Measurements from ENCODE around the gene MXD3.
"Not testable (repeated sequence)": the region's sequence is repeated elsewhere in the genome, so short reads cannot be mapped to it uniquely, and the experiment has no call there.

Gene MXD3

DNA sequence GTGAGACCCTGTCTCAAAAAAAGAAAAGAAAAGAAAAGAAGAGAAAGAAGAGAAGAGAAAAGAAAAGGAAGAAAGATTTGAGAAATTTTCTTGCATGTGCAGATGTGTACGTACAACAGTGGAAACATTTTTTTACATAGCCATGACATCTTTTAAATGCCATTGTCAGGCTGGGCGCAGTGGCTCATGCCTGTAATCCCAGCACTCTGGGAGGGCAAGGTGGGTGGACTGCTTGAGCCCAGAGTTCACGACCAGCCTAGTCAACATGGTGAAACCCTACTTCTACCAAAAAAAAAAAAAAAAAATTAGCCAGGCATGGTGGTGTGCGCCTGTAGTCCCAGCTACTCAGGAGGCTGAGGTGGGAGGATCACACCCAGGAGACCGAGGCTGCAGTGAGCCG, 33.2 kb upstream of the MXD3 start:
- TF ChIP-seq, protein P1, sequence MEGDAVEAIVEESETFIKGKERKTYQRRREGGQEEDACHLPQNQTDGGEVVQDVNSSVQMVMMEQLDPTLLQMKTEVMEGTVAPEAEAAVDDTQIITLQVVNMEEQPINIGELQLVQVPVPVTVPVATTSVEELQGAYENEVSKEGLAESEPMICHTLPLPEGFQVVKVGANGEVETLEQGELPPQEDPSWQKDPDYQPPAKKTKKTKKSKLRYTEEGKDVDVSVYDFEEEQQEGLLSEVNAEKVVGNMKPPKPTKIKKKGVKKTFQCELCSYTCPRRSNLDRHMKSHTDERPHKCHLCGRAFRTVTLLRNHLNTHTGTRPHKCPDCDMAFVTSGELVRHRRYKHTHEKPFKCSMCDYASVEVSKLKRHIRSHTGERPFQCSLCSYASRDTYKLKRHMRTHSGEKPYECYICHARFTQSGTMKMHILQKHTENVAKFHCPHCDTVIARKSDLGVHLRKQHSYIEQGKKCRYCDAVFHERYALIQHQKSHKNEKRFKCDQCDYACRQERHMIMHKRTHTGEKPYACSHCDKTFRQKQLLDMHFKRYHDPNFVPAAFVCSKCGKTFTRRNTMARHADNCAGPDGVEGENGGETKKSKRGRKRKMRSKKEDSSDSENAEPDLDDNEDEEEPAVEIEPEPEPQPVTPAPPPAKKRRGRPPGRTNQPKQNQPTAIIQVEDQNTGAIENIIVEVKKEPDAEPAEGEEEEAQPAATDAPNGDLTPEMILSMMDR (IDR thresholded peaks at IDR 0.05; ENCODE audit: low read depth, low read length, missing control alignments), result no peak
- H3K4me3 ChIP-seq (ENCODE audit: low read depth, low read length), result no peak overlapping the region
- no peak for DNase-seq (ENCODE audit: low read depth)

DNA sequence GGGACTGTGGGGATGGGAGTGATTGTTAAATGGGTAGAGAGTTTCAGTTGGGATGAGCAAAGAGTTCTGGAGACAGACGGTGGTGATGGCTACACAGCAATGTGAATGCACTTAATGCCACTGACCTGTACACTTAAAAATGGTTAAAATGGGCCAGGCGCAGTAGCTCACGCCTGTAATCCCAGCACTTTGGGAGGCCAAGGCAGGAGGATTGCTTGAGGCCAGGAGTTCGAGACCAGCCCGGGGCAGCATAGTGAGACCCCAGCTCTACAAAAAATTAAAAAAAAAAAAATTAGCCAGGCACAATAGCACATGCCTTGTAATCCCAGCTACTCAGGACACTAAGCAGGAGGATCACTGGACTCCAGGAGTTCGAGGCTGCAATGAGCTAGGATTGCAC, 32.1 kb upstream of the MXD3 start:
- TF ChIP-seq, protein P1 (IDR thresholded peaks at IDR 0.05; ENCODE audit: low read depth, low read length, missing control alignments), result no peak

DNA sequence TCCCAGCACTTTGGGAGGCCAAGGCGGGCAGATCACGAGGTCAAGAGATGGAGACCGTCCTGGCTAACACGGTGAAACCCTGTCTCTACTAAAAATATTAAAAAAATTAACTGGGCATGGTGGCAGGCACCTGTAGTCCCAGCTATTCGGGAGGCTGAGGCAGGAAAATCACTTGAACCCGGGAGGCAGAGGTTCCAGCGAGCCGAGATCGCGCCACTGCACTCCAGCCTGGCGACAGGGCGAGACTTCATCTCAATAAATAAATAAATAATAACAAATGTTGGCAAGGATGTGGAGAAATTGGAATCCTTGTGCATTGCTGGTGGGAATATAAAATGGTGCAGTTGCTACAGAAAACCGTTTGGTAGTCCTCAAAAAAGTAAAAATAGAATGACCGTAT, 31.3 kb upstream of the MXD3 start:
- not testable (repeated sequence) for H3K4me3 ChIP-seq (ENCODE audit: low read depth, low read length); DNase-seq (ENCODE audit: low read depth)

More for the DNA sequence above, 32.1 kb upstream of the MXD3 start:
- H3K4me3 ChIP-seq (ENCODE audit: low read depth, low read length), result no peak overlapping the region
- no peak for DNase-seq (ENCODE audit: low read depth)

DNA sequence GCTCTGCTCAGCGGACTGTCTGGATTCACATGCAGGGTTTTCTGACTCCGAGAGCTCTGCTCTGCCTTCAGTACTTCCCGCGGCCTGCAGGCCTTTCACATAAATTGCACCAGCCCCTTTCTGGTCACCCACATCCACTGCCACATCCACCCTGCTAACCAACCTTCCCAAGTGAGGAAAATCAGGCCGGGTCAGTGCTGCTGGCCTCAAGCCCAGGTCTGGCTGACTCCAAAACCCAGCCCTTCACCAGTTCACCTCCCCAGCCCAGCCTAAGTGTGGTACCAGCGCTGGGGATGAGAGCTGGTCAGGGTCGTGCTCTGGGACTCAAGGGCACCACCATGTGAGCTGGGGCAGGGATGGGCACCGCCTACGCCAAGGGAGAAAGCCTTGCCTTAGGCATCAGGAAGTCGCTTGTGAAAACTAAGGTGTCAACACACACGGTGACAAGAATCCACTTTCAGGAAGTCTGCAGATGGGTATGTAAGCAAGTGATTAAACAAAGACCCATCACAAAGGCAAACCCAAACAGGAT, 27.5 kb upstream of the MXD3 start:
- TF ChIP-seq, protein P1 (IDR thresholded peaks at IDR 0.05; ENCODE audit: low read depth, low read length, missing control alignments), result no peak
- no peak for DNase-seq (ENCODE audit: low read depth)
- no peak overlapping the region for H3K4me3 ChIP-seq (ENCODE audit: low read depth, low read length)

DNA sequence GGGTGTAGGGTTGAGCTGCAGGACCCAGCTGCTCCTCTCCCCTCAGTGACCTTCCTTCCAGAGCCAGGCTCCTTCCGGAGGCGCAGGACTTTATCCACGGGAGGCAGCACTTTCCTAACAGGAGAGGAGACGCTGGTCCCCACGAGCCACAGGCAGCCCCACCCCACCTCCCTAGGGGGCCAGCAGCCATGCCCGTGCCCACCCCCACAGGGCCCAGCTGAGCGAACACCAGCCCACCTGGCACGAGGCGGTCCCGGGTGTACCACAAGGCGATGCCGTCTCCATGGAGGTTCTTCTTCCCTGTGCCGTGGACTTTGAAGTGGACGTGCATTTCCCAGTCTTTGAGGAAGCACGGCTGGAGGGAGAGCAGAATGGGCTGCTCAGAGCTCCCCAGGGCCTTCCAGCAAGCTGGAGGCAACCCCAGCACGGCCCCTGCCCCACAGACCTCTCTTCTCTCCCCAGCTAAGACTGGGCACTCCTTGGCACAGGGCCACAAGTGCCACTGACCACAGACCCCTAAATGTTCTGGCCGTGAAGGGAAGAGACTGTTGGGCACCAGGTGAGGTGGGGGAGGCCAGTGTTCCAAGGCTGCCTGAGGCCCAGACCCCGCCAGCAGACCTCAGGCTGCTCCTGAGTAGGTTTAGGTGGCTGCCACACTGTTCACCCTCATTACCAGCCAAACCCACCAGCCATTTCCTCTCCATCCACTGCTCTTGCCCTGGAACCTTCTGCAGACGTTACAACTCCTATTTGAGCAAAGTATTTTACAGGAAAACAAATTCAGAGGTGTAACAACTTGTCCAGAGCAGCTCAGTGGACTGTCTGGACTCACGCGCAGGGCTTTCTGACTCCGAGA, 26.8 kb upstream of the MXD3 start:
- DNase-seq (ENCODE audit: low read depth), result no peak
- H3K4me3 ChIP-seq (ENCODE audit: low read depth, low read length), result no peak overlapping the region
- TF ChIP-seq, protein P1 (IDR thresholded peaks at IDR 0.05; ENCODE audit: low read depth, low read length, missing control alignments), result no peak

DNA sequence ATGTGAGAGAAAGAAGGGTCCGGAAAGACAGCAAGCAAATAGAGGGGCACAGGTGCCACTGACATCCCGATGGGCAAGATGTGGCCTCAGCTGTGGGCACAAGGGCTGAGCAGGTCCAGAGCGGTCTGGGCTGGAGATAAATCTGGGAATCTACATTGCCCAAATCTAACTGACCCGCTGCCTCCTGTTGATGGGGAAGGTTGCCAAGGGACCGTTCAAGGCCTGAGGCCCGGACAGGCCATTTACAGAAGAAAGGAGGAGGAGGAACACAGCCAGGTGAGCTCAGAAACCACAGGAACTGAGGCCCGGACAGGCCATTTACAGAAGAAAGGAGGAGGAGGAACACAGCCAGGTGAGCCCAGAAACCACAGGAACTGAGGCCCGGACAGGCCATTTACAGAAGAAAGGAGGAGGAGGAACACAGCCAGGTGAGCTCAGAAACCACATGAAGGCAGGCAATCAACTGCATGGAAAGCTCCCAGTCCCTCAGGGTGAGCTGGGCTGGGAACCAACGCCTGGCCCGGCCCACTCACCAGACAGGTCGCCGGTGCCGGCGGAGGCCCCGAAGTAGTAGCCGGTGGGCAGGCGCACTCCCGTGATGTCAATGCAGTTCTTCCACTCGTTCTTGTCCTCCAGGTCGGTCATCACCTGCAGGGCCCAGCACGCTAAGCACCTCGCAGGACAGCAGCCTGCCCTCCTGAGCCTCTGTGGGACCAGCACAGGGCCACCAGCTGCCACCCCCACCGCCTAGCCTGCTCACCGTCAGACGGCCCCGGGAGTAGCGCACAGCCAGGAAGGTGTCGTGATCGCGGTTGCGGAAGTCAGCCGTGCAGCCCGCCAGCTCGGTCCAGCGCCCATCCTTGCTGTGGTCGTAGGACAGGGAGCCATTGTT, 25.2 kb upstream of the MXD3 start:
- no peak overlapping the region for H3K4me3 ChIP-seq (ENCODE audit: low read depth, low read length)
- TF ChIP-seq, protein P1 (IDR thresholded peaks at IDR 0.05; ENCODE audit: low read depth, low read length, missing control alignments), result no peak
- no peak for DNase-seq (ENCODE audit: low read depth)

DNA sequence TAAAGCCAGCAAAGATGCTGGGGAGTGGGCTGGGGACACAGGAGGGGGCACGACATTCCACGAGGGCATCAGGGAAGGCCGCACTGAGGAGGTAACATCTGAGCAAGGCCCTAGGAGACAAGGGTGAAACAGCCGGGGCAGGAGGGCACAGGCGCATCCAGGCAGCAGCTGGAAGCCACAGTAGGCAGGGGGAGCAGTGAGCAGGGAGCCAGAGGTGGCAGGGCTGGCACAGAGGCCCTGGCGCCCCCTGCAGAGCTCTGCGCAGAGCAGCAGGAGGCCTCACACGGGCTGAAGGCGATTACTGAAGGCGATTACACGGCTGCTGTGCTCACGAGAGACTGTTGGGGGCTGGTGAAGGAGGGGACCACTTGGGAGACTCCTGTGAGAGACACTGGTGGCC, 24.4 kb upstream of the MXD3 start:
- no peak for DNase-seq (ENCODE audit: low read depth)
- H3K4me3 ChIP-seq (ENCODE audit: low read depth, low read length), result no peak overlapping the region
- TF ChIP-seq, protein P1 (IDR thresholded peaks at IDR 0.05; ENCODE audit: low read depth, low read length, missing control alignments), result peak; percentile 41
